22Rv1 (cell line): ENCODE data around the gene RNF213.

Experiments used
- ZFX ChIP-seq: fragments of 450-650 bp; IDR thresholded peaks from 2 replicates; pipeline ENCODE4 v1.6.1; 2017; ENCODE audit warnings: antibody characterized with exemption, borderline replicate concordance
- TF ChIP-seq, protein P1 (sequence below): fragments of 450-650 bp; IDR thresholded peaks from 2 replicates; pipeline ENCODE4 v1.5.1; 2017; ENCODE audit warnings: mild to moderate bottlenecking

GRCh38 chr17:80438806-80439205, 178.2 kb downstream of the RNF213 start:
- TF ChIP-seq, protein P1, sequence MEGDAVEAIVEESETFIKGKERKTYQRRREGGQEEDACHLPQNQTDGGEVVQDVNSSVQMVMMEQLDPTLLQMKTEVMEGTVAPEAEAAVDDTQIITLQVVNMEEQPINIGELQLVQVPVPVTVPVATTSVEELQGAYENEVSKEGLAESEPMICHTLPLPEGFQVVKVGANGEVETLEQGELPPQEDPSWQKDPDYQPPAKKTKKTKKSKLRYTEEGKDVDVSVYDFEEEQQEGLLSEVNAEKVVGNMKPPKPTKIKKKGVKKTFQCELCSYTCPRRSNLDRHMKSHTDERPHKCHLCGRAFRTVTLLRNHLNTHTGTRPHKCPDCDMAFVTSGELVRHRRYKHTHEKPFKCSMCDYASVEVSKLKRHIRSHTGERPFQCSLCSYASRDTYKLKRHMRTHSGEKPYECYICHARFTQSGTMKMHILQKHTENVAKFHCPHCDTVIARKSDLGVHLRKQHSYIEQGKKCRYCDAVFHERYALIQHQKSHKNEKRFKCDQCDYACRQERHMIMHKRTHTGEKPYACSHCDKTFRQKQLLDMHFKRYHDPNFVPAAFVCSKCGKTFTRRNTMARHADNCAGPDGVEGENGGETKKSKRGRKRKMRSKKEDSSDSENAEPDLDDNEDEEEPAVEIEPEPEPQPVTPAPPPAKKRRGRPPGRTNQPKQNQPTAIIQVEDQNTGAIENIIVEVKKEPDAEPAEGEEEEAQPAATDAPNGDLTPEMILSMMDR = no peak
- TF ChIP-seq ZFX = no peak
